A673 (cell line): ENCODE measurements around the gene SMURF1. TPM values are rescaled to one million over a fixed set of nuclear protein-coding genes. Genes with fewer than 3 reads are reported as not detected.

Experiments used
- BruUV-seq: library from RNA; stranded (reverse); fragments of 400-500 nt; replicated peaks from 2 replicates; lab custom pipeline; 2021; lab: Mats Ljungman, UMichigan
- CTCF ChIA-PET: fragments of 300-600 bp; sonication (Branson Sonifier 250); formaldehyde crosslinking; loops from one replicate; lab custom pipeline; 2022; ENCODE audit warnings: antibody characterized with exemption; lab: Charles Lee
- POLR2A ChIA-PET: fragments of 300-600 bp; sonication (Branson Sonifier 250); formaldehyde crosslinking; loops from one replicate; lab custom pipeline; 2022; ENCODE audit warnings: antibody characterized with exemption; ENCODE audit not compliant: low non-redundant PET; lab: Charles Lee
- DNase-seq: peaks from one replicate; pipeline ENCODE4 v3.0.0-alpha.2; 2015; ENCODE audit warnings: low spot score
- H3K27ac ChIP-seq: fragments of 200-600 bp; sonication (generic); 2 replicates; pipeline ENCODE4 v1.5.1; 2016; ENCODE audit warnings: mixed run types, low read depth, mild to moderate bottlenecking, mixed read lengths, antibody characterized with exemption, low read length; ENCODE audit not compliant: poor library complexity, severe bottlenecking
- H3K27me3 ChIP-seq: fragments of 200-600 bp; sonication (generic); replicated peaks from 2 replicates; pipeline ENCODE4 v1.6.1; 2017; ENCODE audit warnings: mixed run types, low read depth, mild to moderate bottlenecking, mixed read lengths, antibody characterized with exemption, low read length; ENCODE audit not compliant: insufficient read depth, poor library complexity
- H3K36me3 ChIP-seq: fragments of 200-600 bp; sonication (generic); 2 replicates; pipeline ENCODE4 v1.6.1; 2016; ENCODE audit warnings: mixed run types, mild to moderate bottlenecking, mixed read lengths, antibody characterized with exemption, low read length; ENCODE audit not compliant: insufficient read depth, poor library complexity, severe bottlenecking
- H3K4me1 ChIP-seq: fragments of 200-600 bp; sonication (generic); 2 replicates; pipeline ENCODE4 v1.6.1; 2017; ENCODE audit warnings: mixed run types, mild to moderate bottlenecking, mixed read lengths, antibody characterized with exemption, low read length; ENCODE audit not compliant: insufficient read depth, poor library complexity, severe bottlenecking
- H3K4me3 ChIP-seq: fragments of 200-600 bp; sonication (generic); 2 replicates; pipeline ENCODE4 v1.5.1; 2016; ENCODE audit warnings: low read depth, mixed run types, mild to moderate bottlenecking, mixed read lengths, low read length; ENCODE audit not compliant: poor library complexity, severe bottlenecking
- H3K9me3 ChIP-seq: fragments of 200-600 bp; sonication (generic); 2 replicates; pipeline ENCODE4 v1.6.1; 2016; ENCODE audit warnings: mixed run types, low read depth, mild to moderate bottlenecking, mixed read lengths, antibody characterized with exemption, low read length; ENCODE audit not compliant: poor library complexity, severe bottlenecking
- EZH2 ChIP-seq: fragments of 200-600 bp; sonication (generic); IDR thresholded peaks from 2 replicates; pipeline ENCODE4 v1.6.1; 2017; ENCODE audit warnings: borderline replicate concordance, low read depth, mild to moderate bottlenecking, mixed read lengths, antibody characterized with exemption, low read length; ENCODE audit not compliant: poor library complexity, severe bottlenecking
- intact Hi-C: fragments of 100-400 bp; cut with micrococcal nuclease; formaldehyde crosslinking; loops from one replicate; pipeline ENCODE4 v1.10.0; 2022; ENCODE audit not compliant: unreplicated experiment
- total RNA-seq: library from RNA; stranded (reverse); gene quantifications from 2 replicates; pipeline ENCODE4 v1.2.3, GENCODE V29; 2021
- TF ChIP-seq, protein P1 (sequence below): fragments of 300-800, 200-600 bp; sonication (generic); conservative IDR thresholded peaks from 2 replicates; pipeline ENCODE4 v1.5.1; 2017; ENCODE audit warnings: low read depth, mild to moderate bottlenecking, antibody characterized with exemption, low read length, moderate library complexity, mixed read lengths

SMURF1 gene
- total RNA-seq, 1 experiment from 2014 or later = 16.5 TPM

DNA sequence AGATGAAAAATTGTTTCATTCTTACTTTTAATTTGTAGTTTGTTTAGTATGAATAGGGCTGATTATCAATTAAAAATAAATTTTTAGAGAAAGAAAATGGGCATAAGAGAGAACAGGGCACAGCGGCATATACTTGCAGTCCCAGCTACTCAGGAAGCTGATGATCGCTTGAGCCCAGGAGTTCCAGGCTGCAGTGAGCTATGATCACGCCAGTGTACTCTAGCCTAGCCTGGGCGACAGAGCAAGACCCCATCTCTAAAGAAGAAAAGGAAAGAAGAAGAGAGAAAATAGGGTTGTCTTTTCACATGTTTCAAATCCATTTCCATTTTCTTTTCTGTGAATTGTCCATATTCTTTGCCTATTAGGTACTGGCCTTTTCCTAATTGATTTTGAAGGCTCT lies 8.0 kb downstream of the SMURF1 start:
- intact Hi-C loops = no loop called here
- Histone ChIP-seq H3K9me3 (no peaks in the 10 kb centered on the region), H3K27ac (no peak overlapping the region), H3K4me1 (peaks cover 38% of the 10 kb centered on the region), H3K36me3 (no peaks in the 10 kb centered on the region), H3K27me3 (no peaks in the 10 kb centered on the region), H3K4me3 (no peak overlapping the region)
- no peak for DNase-seq
- TF ChIP-seq, protein P1, sequence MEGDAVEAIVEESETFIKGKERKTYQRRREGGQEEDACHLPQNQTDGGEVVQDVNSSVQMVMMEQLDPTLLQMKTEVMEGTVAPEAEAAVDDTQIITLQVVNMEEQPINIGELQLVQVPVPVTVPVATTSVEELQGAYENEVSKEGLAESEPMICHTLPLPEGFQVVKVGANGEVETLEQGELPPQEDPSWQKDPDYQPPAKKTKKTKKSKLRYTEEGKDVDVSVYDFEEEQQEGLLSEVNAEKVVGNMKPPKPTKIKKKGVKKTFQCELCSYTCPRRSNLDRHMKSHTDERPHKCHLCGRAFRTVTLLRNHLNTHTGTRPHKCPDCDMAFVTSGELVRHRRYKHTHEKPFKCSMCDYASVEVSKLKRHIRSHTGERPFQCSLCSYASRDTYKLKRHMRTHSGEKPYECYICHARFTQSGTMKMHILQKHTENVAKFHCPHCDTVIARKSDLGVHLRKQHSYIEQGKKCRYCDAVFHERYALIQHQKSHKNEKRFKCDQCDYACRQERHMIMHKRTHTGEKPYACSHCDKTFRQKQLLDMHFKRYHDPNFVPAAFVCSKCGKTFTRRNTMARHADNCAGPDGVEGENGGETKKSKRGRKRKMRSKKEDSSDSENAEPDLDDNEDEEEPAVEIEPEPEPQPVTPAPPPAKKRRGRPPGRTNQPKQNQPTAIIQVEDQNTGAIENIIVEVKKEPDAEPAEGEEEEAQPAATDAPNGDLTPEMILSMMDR = no peak
- BruUV-seq = no TSS peak
- CTCF ChIA-PET = no interaction called here
- POLR2A ChIA-PET = no interaction called here

DNA sequence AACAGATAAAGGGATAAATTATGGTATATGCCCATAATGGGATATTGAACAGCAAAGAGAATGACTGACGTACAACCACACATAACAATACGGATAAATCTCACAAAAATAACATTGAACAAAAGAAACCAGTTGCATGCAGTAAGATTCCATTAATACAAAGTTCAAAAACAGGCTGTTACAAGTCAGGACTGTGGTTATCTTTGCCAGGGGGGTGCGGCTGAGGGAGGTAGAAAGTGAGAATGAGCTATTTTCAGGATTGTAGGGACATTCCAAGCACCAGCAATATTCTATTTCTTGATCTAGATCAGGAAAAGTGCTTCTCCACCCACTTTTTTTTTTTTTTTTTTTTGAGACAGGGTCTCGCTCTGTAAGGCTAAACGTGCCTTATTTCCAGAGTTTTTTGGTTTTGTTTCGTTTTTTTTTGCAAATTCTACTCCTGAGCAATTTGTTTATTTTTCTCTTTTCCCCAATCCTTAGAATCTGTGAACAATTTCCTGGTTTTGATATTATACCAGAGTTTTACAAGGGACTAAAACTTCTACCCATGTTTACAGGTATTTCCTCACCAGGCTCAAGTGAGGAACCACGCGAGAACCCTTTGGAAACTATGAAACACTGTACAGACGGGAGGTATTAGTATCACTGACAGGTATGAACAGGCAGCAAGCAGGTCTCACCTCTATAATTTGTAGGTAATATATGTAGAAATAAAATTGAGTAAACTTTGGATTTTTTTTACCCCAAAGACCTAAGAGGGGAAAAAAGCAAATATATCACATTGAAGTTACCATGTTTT lies 9.9 kb downstream of the SMURF1 start:
- H3K27me3 ChIP-seq = no peaks in the 10 kb centered on the region
- ChIA-PET POLR2A (no interaction called here), CTCF (no interaction called here)
- peaks cover 29% of the 10 kb centered on the region for H3K4me1 ChIP-seq
- no peak overlapping the region for H3K27ac ChIP-seq
- intact Hi-C loops = no loop called here
- H3K9me3 ChIP-seq = no peaks in the 10 kb centered on the region
- H3K36me3 ChIP-seq = no peaks in the 10 kb centered on the region
- BruUV-seq = no TSS peak
- H3K4me3 ChIP-seq = no peak overlapping the region
- TF ChIP-seq EZH2 = no peak
- TF ChIP-seq, protein P1 = no peak
- no peak for DNase-seq

DNA sequence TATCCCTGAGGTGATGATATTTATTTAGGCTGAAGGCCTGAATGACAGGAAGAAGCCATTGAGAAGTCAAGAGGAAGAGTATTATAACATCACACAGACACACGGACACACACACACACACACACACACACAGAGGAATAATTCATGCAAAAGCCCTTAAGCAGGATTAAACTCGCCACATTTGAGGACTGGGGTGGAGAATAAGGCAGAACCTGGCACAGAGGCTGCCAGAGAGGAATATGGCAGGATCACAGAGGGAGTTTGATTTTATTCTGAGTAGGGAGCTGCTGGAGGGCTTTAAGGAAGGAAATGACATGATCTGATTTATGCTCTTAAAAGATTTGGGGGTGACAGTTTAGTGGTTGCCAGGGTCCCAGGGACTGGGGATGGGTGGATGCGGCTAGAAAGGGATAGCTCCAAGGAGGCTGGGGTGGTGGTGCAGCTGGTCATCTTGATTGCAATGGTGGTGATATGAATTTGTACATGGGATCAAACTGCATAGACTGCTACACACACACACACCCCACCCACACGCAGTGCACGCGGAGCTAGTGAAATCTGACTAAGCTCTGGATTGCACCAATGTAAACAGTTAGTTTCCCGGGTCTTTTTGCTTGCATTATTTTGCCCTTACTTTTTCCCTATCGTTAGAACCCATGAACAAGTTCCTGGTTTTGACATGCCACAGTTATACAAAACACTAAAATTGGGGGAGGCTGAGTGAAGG lies 11.2 kb downstream of the SMURF1 start:
- POLR2A ChIA-PET = no interaction called here
- H3K27ac ChIP-seq = no peak overlapping the region
- no peaks in the 10 kb centered on the region for H3K27me3 ChIP-seq
- BruUV-seq = no TSS peak
- CTCF ChIA-PET = interaction anchor here (0.6 kb wide), 1 partner anchor 192 kb away, joined by 3 read pairs; no protein-coding TSS in a partner anchor
- no peak for DNase-seq
- intact Hi-C loops = no loop called here
- H3K9me3 ChIP-seq = no peaks in the 10 kb centered on the region
- no peak overlapping the region for H3K4me3 ChIP-seq
- H3K4me1 ChIP-seq = peaks cover 18% of the 10 kb centered on the region
- no peak for TF ChIP-seq EZH2
- TF ChIP-seq, protein P1 = no peak
- H3K36me3 ChIP-seq = no peaks in the 10 kb centered on the region
